HEK293 (cell line): ENCODE results near the gene ADORA2A.
A peak's percentile ranks its signal among the peaks of the same experiment; 100 is the strongest.

Source experiments
- CTCF ChIA-PET: fragments of 350-600 bp; formaldehyde crosslinking; extraction: SDS; loops from one replicate; lab custom pipeline; 2021; ENCODE audit warnings: antibody characterized with exemption; lab: Yijun Ruan, JAX
- POLR2A ChIA-PET: fragments of 300-600 bp; formaldehyde crosslinking; extraction: SDS; loops from one replicate; lab custom pipeline; 2020; ENCODE audit warnings: antibody characterized with exemption, inconsistent platforms; lab: Yijun Ruan, JAX
- H3K27ac ChIP-seq: fragments of 200-500 bp; sonication (Bioruptor generic); 2 replicates; pipeline ENCODE4 v1.5.1; 2014; ENCODE audit warnings: low read depth, low read length, control low read depth, inconsistent platforms; ENCODE audit errors: extremely low read depth
- H3K36me3 ChIP-seq, 2 experiments: fragments of 200-500 bp in 1 of 2; sonication (Bioruptor generic) in 1 of 2; 1 replicate in 1 of 2; 2 replicates in 1 of 2; pipeline ENCODE4 v1.5.1; 2014 to 2017; ENCODE audit warnings: inconsistent platforms in 2 of 2, low read length in 2 of 2; ENCODE audit not compliant: control insufficient read depth in 2 of 2, insufficient read depth in 1 of 2
- H3K4me1 ChIP-seq: fragments of 200-500 bp; sonication (Bioruptor generic); 2 replicates; pipeline ENCODE4 v1.5.1; 2014; ENCODE audit warnings: mild to moderate bottlenecking, low read length, inconsistent platforms; ENCODE audit not compliant: control insufficient read depth, insufficient read depth
- H3K4me3 ChIP-seq: 2 replicates; pipeline ENCODE4 v1.5.1; 2011; ENCODE audit warnings: low read depth, mild to moderate bottlenecking, control low read depth, low read length, moderate library complexity
- H3K9me3 ChIP-seq: fragments of 200-500 bp; sonication (Bioruptor generic); 2 replicates; pipeline ENCODE4 v1.5.1; 2014; ENCODE audit warnings: low read depth, low read length, inconsistent platforms; ENCODE audit not compliant: control insufficient read depth, insufficient read depth
- GLIS2 ChIP-seq: fragments of 450-650 bp; formaldehyde crosslinking; IDR thresholded peaks from 2 replicates; pipeline ENCODE4 v1.5.1; 2016; ENCODE audit warnings: missing biosample characterization, missing genetic modification characterization
- HIC1 ChIP-seq: fragments of 450-650 bp; formaldehyde crosslinking; IDR thresholded peaks from 2 replicates; pipeline ENCODE4 v1.5.1; 2016; ENCODE audit warnings: missing biosample characterization, missing genetic modification characterization
- OSR2 ChIP-seq: fragments of 450-650 bp; formaldehyde crosslinking; IDR thresholded peaks from 2 replicates; pipeline ENCODE4 v1.5.1; 2016; ENCODE audit warnings: missing biosample characterization, missing genetic modification characterization
- PATZ1 ChIP-seq: fragments of 450-650 bp; formaldehyde crosslinking; IDR thresholded peaks from 2 replicates; pipeline ENCODE4 v1.5.1; 2016; ENCODE audit warnings: missing biosample characterization, missing genetic modification characterization
- SP7 ChIP-seq: fragments of 450-650 bp; formaldehyde crosslinking; IDR thresholded peaks from 2 replicates; pipeline ENCODE4 v1.5.1; 2016; ENCODE audit warnings: missing biosample characterization, missing genetic modification characterization
- ZBTB44 ChIP-seq: fragments of 450-650 bp; IDR thresholded peaks from 2 replicates; pipeline ENCODE4 v1.5.1; 2018; ENCODE audit warnings: missing biosample characterization, mild to moderate bottlenecking, missing genetic modification characterization
- ZNF112 ChIP-seq: fragments of 450-650 bp; formaldehyde crosslinking; IDR thresholded peaks from 2 replicates; pipeline ENCODE4 v1.5.0; 2017; ENCODE audit warnings: missing biosample characterization, missing genetic modification characterization
- ZNF18 ChIP-seq: fragments of 450-650 bp; formaldehyde crosslinking; IDR thresholded peaks from 2 replicates; pipeline ENCODE4 v1.5.1; 2016; ENCODE audit warnings: missing biosample characterization, missing genetic modification characterization
- ZNF23 ChIP-seq: fragments of 450-650 bp; formaldehyde crosslinking; IDR thresholded peaks from 2 replicates; pipeline ENCODE4 v1.5.1; 2016; ENCODE audit warnings: missing biosample characterization, missing genetic modification characterization, borderline replicate concordance
- ZNF274 ChIP-seq, 2 experiments: fragments of 200-500 bp in 1 of 2; fragments of 450-650 bp in 1 of 2; sonication (Bioruptor generic) in 1 of 2; formaldehyde crosslinking in 1 of 2; IDR thresholded peaks; 2 replicates each; pipeline versions ENCODE4 v1.5.1 to v1.6.1; 2014 to 2016; ENCODE audit warnings: borderline replicate concordance in 1 of 2, inconsistent platforms in 1 of 2, low read length in 1 of 2, missing biosample characterization in 1 of 2, missing genetic modification characterization in 1 of 2
- ZNF354C ChIP-seq: fragments of 450-650 bp; formaldehyde crosslinking; IDR thresholded peaks from 2 replicates; pipeline ENCODE4 v1.5.1; 2016; ENCODE audit warnings: missing biosample characterization, missing genetic modification characterization, low read depth, borderline replicate concordance
- ZNF426 ChIP-seq: fragments of 450-650 bp; formaldehyde crosslinking; IDR thresholded peaks from 2 replicates; pipeline ENCODE4 v1.5.1; 2017; ENCODE audit warnings: missing biosample characterization, missing genetic modification characterization, mild to moderate bottlenecking, inconsistent platforms, moderate library complexity
- ZNF488 ChIP-seq: fragments of 450-650 bp; formaldehyde crosslinking; IDR thresholded peaks from 2 replicates; pipeline ENCODE4 v1.5.1; 2016; ENCODE audit warnings: missing biosample characterization, missing genetic modification characterization
- ZNF514 ChIP-seq: fragments of 450-650 bp; formaldehyde crosslinking; IDR thresholded peaks from 2 replicates; pipeline ENCODE4 v1.5.1; 2016; ENCODE audit warnings: missing biosample characterization, missing genetic modification characterization
- ZNF571 ChIP-seq: fragments of 450-650 bp; formaldehyde crosslinking; IDR thresholded peaks from 2 replicates; pipeline ENCODE4 v1.5.0; 2017; ENCODE audit warnings: missing biosample characterization, missing genetic modification characterization
- ZNF600 ChIP-seq: fragments of 450-650 bp; formaldehyde crosslinking; IDR thresholded peaks from 2 replicates; pipeline ENCODE4 v1.5.1; 2016; ENCODE audit warnings: missing biosample characterization, missing genetic modification characterization
- ZNF621 ChIP-seq: fragments of 450-650 bp; formaldehyde crosslinking; IDR thresholded peaks from 2 replicates; pipeline ENCODE4 v1.5.1; 2017; ENCODE audit warnings: missing biosample characterization, missing genetic modification characterization
- ZNF626 ChIP-seq: fragments of 450-650 bp; sonication (Bioruptor Pico); formaldehyde crosslinking; IDR thresholded peaks from 2 replicates; pipeline ENCODE4 v1.5.1; 2018; ENCODE audit warnings: missing biosample characterization, missing genetic modification characterization, inconsistent platforms
- ZNF670 ChIP-seq: fragments of 450-650 bp; formaldehyde crosslinking; IDR thresholded peaks from 2 replicates; pipeline ENCODE4 v1.5.1; 2016; ENCODE audit warnings: missing biosample characterization, missing genetic modification characterization, low read depth
- ZNF692 ChIP-seq: fragments of 450-650 bp; formaldehyde crosslinking; IDR thresholded peaks from 2 replicates; pipeline ENCODE4 v1.5.1; 2016; ENCODE audit warnings: missing biosample characterization, missing genetic modification characterization
- ZSCAN18 ChIP-seq: fragments of 450-650 bp; formaldehyde crosslinking; IDR thresholded peaks from 2 replicates; pipeline ENCODE4 v1.5.1; 2016; ENCODE audit warnings: missing biosample characterization, missing genetic modification characterization

The ADORA2A gene

GRCh38 chr22:24427500-24428164 is at the start of gene ADORA2A:
Gene ADORA2A (plus strand): TSS chr22:24427599. CDS start chr22:24433405, 5,806 bp downstream.
- POLR2A ChIA-PET = interaction anchor here (0.7 kb wide), 1 partner anchor 155 kb away, joined by 4 read pairs; no protein-coding TSS in a partner anchor
- no peak for TF ChIP-seq OSR2 (tag by site-specific recombination)
- TF ChIP-seq ZNF626 (tag by site-specific recombination) = no peak
- TF ChIP-seq GLIS2 (tag by site-specific recombination) = peak; percentile 64
- TF ChIP-seq ZNF426 (tag by site-specific recombination) = no peak
- TF ChIP-seq ZNF514 (tag by site-specific recombination) = no peak
- no peak for TF ChIP-seq HIC1 (tag by site-specific recombination)
- no peak for TF ChIP-seq ZNF274 (IDR thresholded peaks at IDR 0.05; ENCODE audit: low read length)
- no peak for TF ChIP-seq ZNF274 (tag by site-specific recombination; IDR thresholded peaks at IDR 0.05; ENCODE audit: borderline replicate concordance)
- TF ChIP-seq ZNF692 (tag by site-specific recombination) = no peak
- no peak for TF ChIP-seq ZNF571 (tag by site-specific recombination)
- TF ChIP-seq PATZ1 (tag by site-specific recombination) = peak; percentile 13; the same call in 1 of the 2 replicates
- no peak for TF ChIP-seq SP7 (tag by site-specific recombination)
- TF ChIP-seq ZBTB44 (tag by site-specific recombination) = no peak
- TF ChIP-seq, all 188 proteins: peak for 2
- Histone ChIP-seq H3K4me1 (no peaks in the 10 kb centered on the region), H3K4me3 (no peak within 1 kb of the TSS), H3K36me3 (no peaks in the 10 kb centered on the region), H3K27ac (no peak within 1 kb of the TSS), H3K9me3 (no peaks in the 10 kb centered on the region)
- CTCF ChIA-PET = interaction anchor here (0.6 to 0.7 kb wide), 2 partner anchors 30 to 60 kb away, joined by 3 to 9 read pairs; no protein-coding TSS in a partner anchor

GRCh38 chr22:24379536-24379935 is 47.9 kb upstream of the ADORA2A start:
- Histone ChIP-seq H3K4me1 (peaks cover 5% of the 10 kb centered on the region; the same call in 1 of the 2 replicates), H3K9me3 (no peaks in the 10 kb centered on the region), H3K27ac (no peak overlapping the region), H3K36me3 (peaks cover 33 to 57% of the 10 kb centered on the region in 2 experiments), H3K4me3 (no peak overlapping the region)
- ChIA-PET CTCF (interaction anchor here (0.6 kb wide), 1 partner anchor 142 kb away, joined by 3 read pairs; no protein-coding TSS in a partner anchor), POLR2A (no interaction called here)
- TF ChIP-seq ZNF23 (tag by site-specific recombination) = no peak
- TF ChIP-seq ZNF112 (tag by site-specific recombination) = no peak
- no peak for TF ChIP-seq ZNF670 (tag by site-specific recombination)
- TF ChIP-seq SP7 (tag by site-specific recombination) = no peak
- TF ChIP-seq ZNF18 (tag by site-specific recombination) = no peak
- no peak for TF ChIP-seq ZNF621 (tag by site-specific recombination)
- no peak for TF ChIP-seq ZNF600 (tag by site-specific recombination)
- TF ChIP-seq ZNF354C (tag by site-specific recombination) = no peak
- no peak for TF ChIP-seq ZNF488 (tag by site-specific recombination)
- TF ChIP-seq ZSCAN18 (tag by site-specific recombination) = no peak
